GM23248 (cell line): ENCODE data around the gene TBXAS1. TPM values are rescaled to one million over a fixed set of nuclear protein-coding genes. Genes with fewer than 3 reads are reported as not detected.

Source experiments
- DNase-seq: peaks from one replicate; pipeline ENCODE4 v3.0.0-alpha.2; 2015
- H2AFZ ChIP-seq: fragments of 200-600 bp; sonication (generic); 2 replicates; pipeline ENCODE4 v1.6.1; 2016; ENCODE audit warnings: antibody characterized with exemption
- H3F3A ChIP-seq: fragments of 200-600 bp; sonication (generic); 2 replicates; pipeline ENCODE4 v1.6.1; 2016; ENCODE audit warnings: mild to moderate bottlenecking, antibody characterized with exemption, mixed run types; ENCODE audit not compliant: insufficient read depth
- H3K27ac ChIP-seq: fragments of 200-600 bp; sonication (generic); 2 replicates; pipeline ENCODE4 v1.5.1; 2016; ENCODE audit warnings: mild to moderate bottlenecking
- H3K27me3 ChIP-seq: fragments of 200-600 bp; sonication (generic); replicated peaks from 2 replicates; pipeline ENCODE4 v1.6.1; 2016; ENCODE audit warnings: mild to moderate bottlenecking; ENCODE audit not compliant: insufficient read depth
- H3K36me3 ChIP-seq: fragments of 200-600 bp; sonication (generic); 2 replicates; pipeline ENCODE4 v1.6.1; 2016; ENCODE audit warnings: low read depth, mild to moderate bottlenecking
- H3K4me1 ChIP-seq: fragments of 200-600 bp; sonication (generic); 2 replicates; pipeline ENCODE4 v1.6.1; 2016; ENCODE audit warnings: mild to moderate bottlenecking; ENCODE audit not compliant: insufficient read depth
- H3K4me2 ChIP-seq: fragments of 200-600 bp; sonication (generic); one replicate; pipeline ENCODE4 v1.6.1; 2016; ENCODE audit warnings: mild to moderate bottlenecking; ENCODE audit not compliant: unreplicated experiment
- H3K4me3 ChIP-seq: fragments of 200-600 bp; sonication (generic); 2 replicates; pipeline ENCODE4 v1.5.1; 2016; ENCODE audit warnings: mild to moderate bottlenecking
- H3K79me2 ChIP-seq: fragments of 200-600 bp; sonication (generic); 2 replicates; pipeline ENCODE4 v1.6.1; 2016; ENCODE audit warnings: mild to moderate bottlenecking; ENCODE audit not compliant: insufficient read depth
- H3K9ac ChIP-seq: fragments of 200-600 bp; sonication (generic); 2 replicates; pipeline ENCODE4 v1.6.1; 2016; ENCODE audit warnings: mild to moderate bottlenecking
- H3K9me2 ChIP-seq: fragments of 200-600 bp; sonication (generic); 2 replicates; pipeline ENCODE4 v1.6.1; 2016; ENCODE audit warnings: mixed run types, mild to moderate bottlenecking, moderate library complexity; ENCODE audit not compliant: insufficient read depth
- H3K9me3 ChIP-seq: fragments of 200-600 bp; sonication (generic); one replicate; pipeline ENCODE4 v1.6.1; 2017; ENCODE audit warnings: low read depth
- H4K20me1 ChIP-seq: fragments of 200-600 bp; sonication (generic); 2 replicates; pipeline ENCODE4 v1.6.0; 2016; ENCODE audit not compliant: insufficient read depth
- EZH2 ChIP-seq: fragments of 200-600 bp; sonication (generic); IDR thresholded peaks from 2 replicates; pipeline ENCODE4 v1.6.1; 2018; ENCODE audit warnings: antibody characterized with exemption, mild to moderate bottlenecking; ENCODE audit not compliant: insufficient read depth, poor library complexity, severe bottlenecking
- EZH2phosphoT487 ChIP-seq: fragments of 200-600 bp; sonication (generic); IDR thresholded peaks from 2 replicates; pipeline ENCODE4 v1.6.1; 2018; ENCODE audit warnings: antibody characterized with exemption, moderate library complexity, mild to moderate bottlenecking, low read depth; ENCODE audit not compliant: insufficient read depth
- WGBS, 2 experiments: methylation state at CpG; one replicate each; pipeline ENCODE4 v1.1.6; 2015 to 2017; ENCODE audit warnings: low lambda C conversion rate in 2 of 2, low coverage in 1 of 2; ENCODE audit errors: missing lambda C conversion rate in 2 of 2; 5-methylcytosine and 5-hydroxymethylcytosine counted together
- in situ Hi-C: fragments of 300-500 bp; cut with MboI; formaldehyde crosslinking; loops from 2 replicates; pipeline ENCODE4 v1.15.0; 2020
- polyA plus RNA-seq: library from polyadenylated mRNA; unstranded; fragments of >200 nt; fragmentation: Nextera tagmentation; extraction: Ambion mirVana; gene quantifications from 2 replicates; pipeline ENCODE4 v1.2.1, GENCODE V29; 2016
- total RNA-seq: library from RNA; depleted of rRNA; stranded (reverse); fragments of >200 nt; shearing (Covaris generic); gene quantifications from 2 replicates; pipeline ENCODE4 v1.2.3, GENCODE V29; 2014

The TBXAS1 gene
- total and polyA plus RNA-seq, 2 experiments from 2014 or later = 0.49 TPM; not detected in 1

- peaks cover 3% of the 10 kb centered on the region for H3K9me3 ChIP-seq
- TF ChIP-seq EZH2 (no peak), EZH2phosphoT487 (no peak)
- peak overlapping the region; percentile 75 for H3K4me3 ChIP-seq
- no peaks in the 10 kb centered on the region for H3K36me3 ChIP-seq
- H4K20me1 ChIP-seq = no peaks in the 10 kb centered on the region
- H3K27me3 ChIP-seq = no peaks in the 10 kb centered on the region
- H3K4me2 ChIP-seq = peak overlapping the region; percentile 62
- peak overlapping the region; percentile 79 for H2AFZ ChIP-seq
- H3F3A ChIP-seq = peaks cover 22% of the 10 kb centered on the region
- H3K27ac ChIP-seq = no peak overlapping the region; the same call in 1 of the 2 replicates
- in situ Hi-C loops = no loop called here
- H3K79me2 ChIP-seq = no peaks in the 10 kb centered on the region
- DNase-seq = peak; percentile 38
- H3K9ac ChIP-seq = peak overlapping the region; percentile 78
- peaks cover 16% of the 10 kb centered on the region for H3K4me1 ChIP-seq
- H3K9me2 ChIP-seq = no peaks in the 10 kb centered on the region
- WGBS, 2 experiments = 4 to 8% methylated on average over 25 to 32 of the region's 32 CpGs
Measured at GRCh38 chr7:140062118-140062527, 233.1 kb downstream of the TBXAS1 start.

GRCh38 chr7:140062528-140063299, 233.7 kb downstream of the TBXAS1 start, which contains the start of gene PARP12:
Gene PARP12 (minus strand): TSS chr7:140062951. CDS start chr7:140062847, 104 bp downstream.
- peak within 1 kb of the TSS; percentile 79 for H2AFZ ChIP-seq
- H3K4me3 ChIP-seq = peak within 1 kb of the TSS; percentile 75
- peak within 1 kb of the TSS; percentile 62 for H3K4me2 ChIP-seq
- H3K4me1 ChIP-seq = peaks cover 16% of the 10 kb centered on the region
- no peaks in the 10 kb centered on the region for H3K27me3 ChIP-seq
- no peaks in the 10 kb centered on the region for H3K79me2 ChIP-seq
- no peaks in the 10 kb centered on the region for H3K9me2 ChIP-seq
- no peaks in the 10 kb centered on the region for H3K36me3 ChIP-seq
- peak within 1 kb of the TSS; percentile 78 for H3K9ac ChIP-seq
- H3F3A ChIP-seq = peaks cover 22% of the 10 kb centered on the region
- TF ChIP-seq EZH2 (no peak), EZH2phosphoT487 (no peak)
- H4K20me1 ChIP-seq = no peaks in the 10 kb centered on the region
- in situ Hi-C loops = no loop called here
- peak within 1 kb of the TSS; percentile 16; the same call in 1 of the 2 replicates for H3K27ac ChIP-seq
- 1 to 3% methylated on average over 62 to 100 of the region's 106 CpGs for WGBS, 2 experiments
- H3K9me3 ChIP-seq = peaks cover 6% of the 10 kb centered on the region
- peak; percentile 91 for DNase-seq

- Histone ChIP-seq H3K9me3 (peaks cover 6% of the 10 kb centered on the region), H3K4me3 (no peak overlapping the region), H3K27ac (no peak overlapping the region), H3K79me2 (no peaks in the 10 kb centered on the region), H3K4me1 (no peaks in the 10 kb centered on the region), H3K9me2 (no peaks in the 10 kb centered on the region), H3K4me2 (no peak overlapping the region), H3K27me3 (no peaks in the 10 kb centered on the region), H3K36me3 (no peaks in the 10 kb centered on the region), H4K20me1 (no peaks in the 10 kb centered on the region), H3K9ac (no peak overlapping the region), H2AFZ (no peak overlapping the region), H3F3A (no peaks in the 10 kb centered on the region)
- in situ Hi-C loops = no loop called here
- WGBS, 2 experiments = 52 to 70% methylated on average over 2 of the region's 2 CpGs
- DNase-seq = no peak
- TF ChIP-seq EZH2phosphoT487 = no peak
- no peak for TF ChIP-seq EZH2
Measured at GRCh38 chr7:140067052-140067451, 238.0 kb downstream of the TBXAS1 start.

- H4K20me1 ChIP-seq = no peaks in the 10 kb centered on the region
- H3K9me2 ChIP-seq = no peaks in the 10 kb centered on the region
- no peak for DNase-seq
- H3K27ac ChIP-seq = no peak overlapping the region
- 33 to 44% methylated on average over 2 of the region's 2 CpGs for whole genome bisulfite sequencing, 2 experiments
- H3K4me1 ChIP-seq = no peaks in the 10 kb centered on the region
- H3K79me2 ChIP-seq = no peaks in the 10 kb centered on the region
- no peaks in the 10 kb centered on the region for H3K36me3 ChIP-seq
- no peak overlapping the region for H2AFZ ChIP-seq
- no peak for TF ChIP-seq EZH2
- no peak for TF ChIP-seq EZH2phosphoT487
- in situ Hi-C loops = no loop called here
- no peak overlapping the region for H3K4me3 ChIP-seq
- H3K9me3 ChIP-seq = peaks cover 6% of the 10 kb centered on the region
- no peaks in the 10 kb centered on the region for H3F3A ChIP-seq
- H3K4me2 ChIP-seq = no peak overlapping the region
- no peaks in the 10 kb centered on the region for H3K27me3 ChIP-seq
- H3K9ac ChIP-seq = no peak overlapping the region
Measured at GRCh38 chr7:140068033-140068432, 239.0 kb downstream of the TBXAS1 start.
